ENCODE measurements around the gene AQP12B. TPM values are rescaled to one million over a fixed set of nuclear protein-coding genes. Genes with fewer than 3 reads are reported as not detected.

The AQP12B gene
- total and polyA plus RNA-seq, 4 donors = not detected

- no peaks in the 10 kb centered on the region for H3K36me3 ChIP-seq (ENCODE audit: control insufficient read depth in 4 of 4, insufficient read depth in 3 of 4, low read depth in 1 of 4, low read length in 3 of 4)
- H3K27ac ChIP-seq (ENCODE audit: low read depth in 1 of 2, low read length in 2 of 2) = no peak overlapping the region
- 72% methylated on average over 15 of the region's 15 CpGs for WGBS
- DNase-seq (ENCODE audit: low spot score) = no peak
- TF ChIP-seq NR2F2 (IDR thresholded peaks at IDR 0.05) = no peak
- TF ChIP-seq FOXA1 (IDR thresholded peaks at IDR 0.05) = no peak
- no peak for TF ChIP-seq GABPA (IDR thresholded peaks at IDR 0.05 in 1 of 2, conservative IDR thresholded peaks at IDR 0.05 in 1 of 2)
- TF ChIP-seq ATF3 (IDR thresholded peaks at IDR 0.05) = no peak
- TF ChIP-seq CTCF (IDR thresholded peaks at IDR 0.05; ENCODE audit: low read depth, low read length, missing input control) = no peak
- no peak for TF ChIP-seq HNF4G (IDR thresholded peaks at IDR 0.05)
- no peak for TF ChIP-seq FOXA2 (IDR thresholded peaks at IDR 0.05)
- TF ChIP-seq SP1 (IDR thresholded peaks at IDR 0.05) = no peak
- no peak for TF ChIP-seq TAF1 (conservative IDR thresholded peaks at IDR 0.05)
- no peak for TF ChIP-seq JUND (IDR thresholded peaks at IDR 0.05)
- no peak for TF ChIP-seq EGR1 (IDR thresholded peaks at IDR 0.05; ENCODE audit: low read depth in 2 of 2)
- no peak for TF ChIP-seq RXRA (IDR thresholded peaks at IDR 0.05)
- TF ChIP-seq MAX (IDR thresholded peaks at IDR 0.05) = no peak
- no peak for TF ChIP-seq RAD21 (IDR thresholded peaks at IDR 0.05)
- no peak for TF ChIP-seq REST (IDR thresholded peaks at IDR 0.05)
- no peak for TF ChIP-seq ZBTB33 (IDR thresholded peaks at IDR 0.05)
- no peak for TF ChIP-seq YY1 (IDR thresholded peaks at IDR 0.05)
- H3K27me3 ChIP-seq (ENCODE audit: control insufficient read depth in 4 of 4, insufficient read depth in 4 of 4, low read length in 3 of 4) = peaks cover 0 to 3% (median 0%) of the 10 kb centered on the region in 4 donors
- no peak overlapping the region for H3K9ac ChIP-seq (ENCODE audit: low read depth in 1 of 2, low read length in 2 of 2)
- no peaks in the 10 kb centered on the region for H3K9me3 ChIP-seq (ENCODE audit: control insufficient read depth in 4 of 4, low read length in 3 of 4)
- no peak overlapping the region for H3K4me3 ChIP-seq (ENCODE audit: low read depth in 1 of 3, low read length in 3 of 3)
- H3K4me1 ChIP-seq (ENCODE audit: control insufficient read depth in 4 of 4, insufficient read depth in 4 of 4, low read length in 3 of 4) = no peaks in the 10 kb centered on the region
Observed at GRCh38 chr2:240707043-240707756, 24.5 kb upstream of the AQP12B start.

Data from liver (tissue), 9 donors.